Measurements from ENCODE around the gene SELENOP. TPM values are rescaled to one million over a fixed set of nuclear protein-coding genes. Genes with fewer than 3 reads are reported as not detected.

SELENOP gene
- total RNA-seq, 1 experiment from 2014 or later, result 5.3 TPM

DNA sequence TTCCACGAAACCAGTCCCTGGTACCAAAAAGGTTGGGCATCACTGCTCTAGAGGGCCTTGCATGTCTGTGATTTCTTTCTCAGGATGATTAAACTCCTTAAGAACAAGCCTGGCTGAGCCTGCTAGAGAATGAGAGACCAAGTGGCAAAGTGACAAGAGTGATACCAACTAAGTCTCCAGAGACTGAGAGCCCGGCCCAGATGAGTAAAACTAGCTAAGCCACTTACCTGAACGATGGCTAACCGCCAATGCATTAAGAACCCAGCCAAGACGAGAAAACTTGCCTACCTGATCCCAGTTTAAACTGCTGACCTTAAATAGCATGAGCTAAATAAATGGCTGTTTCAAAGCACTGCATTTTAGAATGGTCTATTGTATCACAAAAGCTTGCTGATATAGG lies 60.6 kb downstream of the SELENOP start:
- no peaks in the 10 kb centered on the region for H3K27me3 ChIP-seq (ENCODE audit: insufficient read depth, low read depth)
- no peaks in the 10 kb centered on the region for H3K9me3 ChIP-seq (ENCODE audit: insufficient read depth, low read depth)
- TF ChIP-seq, protein P1, sequence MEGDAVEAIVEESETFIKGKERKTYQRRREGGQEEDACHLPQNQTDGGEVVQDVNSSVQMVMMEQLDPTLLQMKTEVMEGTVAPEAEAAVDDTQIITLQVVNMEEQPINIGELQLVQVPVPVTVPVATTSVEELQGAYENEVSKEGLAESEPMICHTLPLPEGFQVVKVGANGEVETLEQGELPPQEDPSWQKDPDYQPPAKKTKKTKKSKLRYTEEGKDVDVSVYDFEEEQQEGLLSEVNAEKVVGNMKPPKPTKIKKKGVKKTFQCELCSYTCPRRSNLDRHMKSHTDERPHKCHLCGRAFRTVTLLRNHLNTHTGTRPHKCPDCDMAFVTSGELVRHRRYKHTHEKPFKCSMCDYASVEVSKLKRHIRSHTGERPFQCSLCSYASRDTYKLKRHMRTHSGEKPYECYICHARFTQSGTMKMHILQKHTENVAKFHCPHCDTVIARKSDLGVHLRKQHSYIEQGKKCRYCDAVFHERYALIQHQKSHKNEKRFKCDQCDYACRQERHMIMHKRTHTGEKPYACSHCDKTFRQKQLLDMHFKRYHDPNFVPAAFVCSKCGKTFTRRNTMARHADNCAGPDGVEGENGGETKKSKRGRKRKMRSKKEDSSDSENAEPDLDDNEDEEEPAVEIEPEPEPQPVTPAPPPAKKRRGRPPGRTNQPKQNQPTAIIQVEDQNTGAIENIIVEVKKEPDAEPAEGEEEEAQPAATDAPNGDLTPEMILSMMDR (conservative IDR thresholded peaks at IDR 0.05), result no peak
- no peak for TF ChIP-seq EZH2 (IDR thresholded peaks at IDR 0.05; ENCODE audit: low read depth)
- no peaks in the 10 kb centered on the region for H3F3A ChIP-seq (ENCODE audit: insufficient read depth, low read depth)
- H3K4me3 ChIP-seq, result no peak overlapping the region
- BruUV-seq (replicated peaks), result no TSS peak
- H2AFZ ChIP-seq, result no peak overlapping the region; the same call in 1 of the 2 replicates
- intact Hi-C loops (cut with micrococcal nuclease; ENCODE audit: unreplicated experiment), result no loop called here
- CTCF ChIA-PET, result interaction anchor here (0.7 kb wide), 1 partner anchor 209 kb away, joined by 7 read pairs; no protein-coding TSS in a partner anchor
- no peak overlapping the region for H3K4me2 ChIP-seq
- H3K27ac ChIP-seq, result no peak overlapping the region
- DNase-seq, result no peak
- H4K20me1 ChIP-seq (ENCODE audit: insufficient read depth), result no peaks in the 10 kb centered on the region
- H3K9me2 ChIP-seq (ENCODE audit: insufficient read depth), result no peaks in the 10 kb centered on the region
- H3K36me3 ChIP-seq (ENCODE audit: low read depth), result no peaks in the 10 kb centered on the region
- H3K4me1 ChIP-seq (replicated peaks; ENCODE audit: insufficient read depth), result no peaks in the 10 kb centered on the region
- POLR2A ChIA-PET (ENCODE audit: unreplicated experiment), result interaction anchor here (0.6 kb wide), 1 partner anchor 1953 kb away, joined by 4 read pairs; the partner anchor contains the start of gene PRKAA1
- no peaks in the 10 kb centered on the region for H3K79me2 ChIP-seq (ENCODE audit: low read depth)

- H3K9me3 ChIP-seq (ENCODE audit: insufficient read depth, low read depth), result no peaks in the 10 kb centered on the region
- no peaks in the 10 kb centered on the region for H3K4me1 ChIP-seq (replicated peaks; ENCODE audit: insufficient read depth)
- DNase-seq, result no peak
- no peaks in the 10 kb centered on the region for H3K9me2 ChIP-seq (ENCODE audit: insufficient read depth)
- TF ChIP-seq, protein P1 (conservative IDR thresholded peaks at IDR 0.05), result no peak
- TF ChIP-seq EZH2 (IDR thresholded peaks at IDR 0.05; ENCODE audit: low read depth), result no peak
- H3K4me3 ChIP-seq, result no peak overlapping the region
- ChIA-PET POLR2A (ENCODE audit: unreplicated experiment) (interaction anchor here (0.6 to 0.7 kb wide), 2 partner anchors 313 to 1953 kb away, joined by 4 to 5 read pairs; partner anchors contain the start of gene PRKAA1), CTCF (no interaction called here)
- H4K20me1 ChIP-seq (ENCODE audit: insufficient read depth), result no peaks in the 10 kb centered on the region
- H2AFZ ChIP-seq, result no peak overlapping the region
- H3K4me2 ChIP-seq, result no peak overlapping the region
- no TSS peak for BruUV-seq (replicated peaks)
- no peaks in the 10 kb centered on the region for H3K27me3 ChIP-seq (ENCODE audit: insufficient read depth, low read depth)
- no peak overlapping the region for H3K27ac ChIP-seq
- intact Hi-C loops (cut with micrococcal nuclease; ENCODE audit: unreplicated experiment), result no loop called here
- H3K36me3 ChIP-seq (ENCODE audit: low read depth), result no peaks in the 10 kb centered on the region
- no peaks in the 10 kb centered on the region for H3K79me2 ChIP-seq (ENCODE audit: low read depth)
- H3F3A ChIP-seq (ENCODE audit: insufficient read depth, low read depth), result no peaks in the 10 kb centered on the region
Measured at GRCh38 chr5:42750507-42750906, 61.2 kb downstream of the SELENOP start.

Other genes with a start within 250 kb of the SELENOP start
- 0.25 and 0.26 TPM in 2 replicates for gene CCDC152, start 55.1 kb downstream of the SELENOP start, total RNA-seq (2021)
- gene ANXA2R, start 228.4 kb upstream of the SELENOP start, total RNA-seq (2021), result 3.6 and 6.3 TPM in 2 replicates